NCI-H187 treated with DMSO at 0.1 percent for 48 hours (cell line): ENCODE measurements around the gene CFAP157.

Experiments used
- DNase-seq: peaks from one replicate; lab custom pipeline; 2025; lab: John Stamatoyannopoulos, UW

Gene CFAP157

DNA sequence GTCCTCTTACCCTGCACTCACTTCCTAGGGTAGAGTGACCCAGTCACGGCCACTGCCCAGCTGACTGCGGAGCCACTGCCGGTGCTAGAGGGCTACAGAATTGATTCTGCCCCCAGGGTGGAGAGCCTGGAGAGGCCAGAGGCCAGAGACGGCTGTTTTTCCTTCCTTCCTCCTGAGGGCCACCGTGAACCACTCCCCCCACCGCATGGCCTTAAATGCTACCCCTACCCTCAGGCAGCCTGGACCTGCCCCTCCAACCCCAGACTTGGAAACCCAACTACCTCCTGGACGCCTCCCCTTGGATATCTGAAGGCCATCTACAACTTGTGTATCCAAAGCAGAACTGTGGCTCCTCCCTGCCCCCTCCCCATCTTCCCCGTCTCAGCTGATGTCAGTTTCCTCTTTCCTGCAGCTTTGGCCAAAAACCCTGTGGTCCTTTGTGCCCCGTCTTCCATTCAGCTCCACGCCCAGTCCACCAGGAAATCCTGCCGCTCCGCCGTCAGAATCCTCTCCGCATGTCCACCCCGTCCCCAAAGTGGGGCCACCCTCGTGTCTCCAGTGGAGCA is 55.4 kb downstream of the CFAP157 start:
- no peak for DNase-seq

DNA sequence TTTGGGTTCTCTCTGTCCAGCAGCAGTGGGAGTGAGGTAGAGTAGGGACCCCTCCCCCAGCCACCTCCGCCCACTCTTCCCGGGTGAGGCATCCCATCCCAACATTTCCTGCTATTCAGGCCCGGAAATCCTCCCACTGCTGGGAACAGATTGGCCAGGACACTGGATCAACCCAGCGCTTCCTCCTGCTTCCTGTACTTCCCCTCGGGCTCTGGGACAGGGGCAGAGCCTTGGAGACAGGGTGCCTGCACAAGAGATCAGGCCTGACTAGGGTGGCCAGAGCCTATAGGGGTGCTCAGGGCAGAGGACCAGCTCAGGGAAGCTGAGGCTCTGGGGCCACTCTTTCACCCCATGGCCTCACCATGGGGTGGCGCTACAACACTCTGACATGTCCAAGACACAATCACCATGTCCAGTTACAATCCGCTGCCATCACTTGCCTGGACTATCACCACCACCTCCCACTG is 57.2 kb downstream of the CFAP157 start:
- DNase-seq: no peak

DNA sequence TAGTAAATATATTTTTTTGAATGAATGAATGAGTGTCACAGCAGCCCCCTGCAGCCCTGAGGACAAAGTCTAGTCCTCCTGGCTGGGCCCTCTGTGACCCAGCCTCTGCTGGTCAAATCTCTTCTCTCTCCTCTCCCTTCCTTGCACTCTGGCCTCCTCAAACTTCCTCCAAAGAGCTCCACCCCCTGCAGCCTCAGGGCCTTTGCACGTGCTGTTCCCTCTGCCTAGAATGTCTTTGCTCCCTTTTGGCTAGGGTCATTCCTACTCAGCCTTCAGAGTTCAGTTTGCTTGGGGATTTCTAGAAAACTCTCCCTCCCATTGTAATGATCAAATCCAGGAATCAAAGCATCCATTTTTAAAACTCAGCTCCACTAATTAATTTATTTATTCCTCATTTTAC is 58.6 kb downstream of the CFAP157 start:
- no peak for DNase-seq
